ENCODE data around the gene SCPEP1. TPM values are rescaled to one million over a fixed set of nuclear protein-coding genes. Genes with fewer than 3 reads are reported as not detected.
A peak's percentile ranks its signal among the peaks of the same experiment; 100 is the strongest.

The SCPEP1 gene
- total RNA-seq, 1 experiment from 2014 or later = 29.6 TPM

DNA sequence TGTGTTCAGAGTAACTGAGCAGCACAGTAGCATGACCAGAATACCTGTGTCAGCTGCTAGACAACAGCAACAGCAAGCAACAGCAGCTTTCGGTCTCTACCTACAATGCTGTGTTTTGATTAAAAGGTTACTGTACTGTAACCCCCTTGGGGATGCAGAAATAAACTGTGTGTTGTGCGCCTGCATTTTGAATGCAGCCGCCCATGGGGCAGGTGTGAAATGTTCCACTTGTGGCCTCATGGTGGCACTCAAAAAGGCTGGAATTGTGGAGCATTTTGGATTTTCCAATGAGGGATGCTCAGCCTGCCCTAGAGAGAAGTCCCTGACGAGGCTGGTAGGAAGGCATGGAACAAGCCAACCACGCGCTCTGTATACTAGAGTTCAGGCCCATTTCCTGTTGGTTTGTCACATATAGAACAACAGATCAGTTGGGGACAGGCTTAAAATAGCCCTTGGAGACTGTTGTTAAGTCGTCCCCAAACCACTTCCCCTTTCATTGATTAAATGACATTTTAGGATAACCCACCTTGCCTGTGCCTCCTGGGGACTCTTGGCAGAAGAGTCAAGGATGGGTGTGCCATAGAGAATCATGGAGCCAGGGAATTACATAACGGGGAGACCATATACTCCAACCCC, 27.1 kb downstream of the SCPEP1 start:
- Mint-ChIP-seq H3K4me1 (peaks cover 3% of the 10 kb centered on the region in 2 experiments), H3K27ac (0 out of 7 replicates have a peak overlapping the region, but pooled peaks of 1 of the 3 experiments have one; percentile 10), H3K27me3 (ENCODE audit: low read depth) (no peaks in the 10 kb centered on the region), H3K36me3 (ENCODE audit: insufficient read depth in 1 of 3, low read depth in 3 of 3) (peaks cover 0 to 13% (median 7%) of the 10 kb centered on the region in 3 experiments; a peak in 4 of 7 replicates), H3K4me3 (no peak overlapping the region), H3K9me3 (no peaks in the 10 kb centered on the region)
- no CpG with 5 or more reads among the region's 8 CpGs for WGBS (ENCODE audit: extremely low coverage, insufficient read length, low lambda C conversion rate)
- H3K79me2 ChIP-seq (ENCODE audit: insufficient read depth, low read length) = no peaks in the 10 kb centered on the region
- no peak overlapping the region for H2AFZ ChIP-seq (ENCODE audit: low read length)
- no peaks in the 10 kb centered on the region for H4K20me1 ChIP-seq (ENCODE audit: control insufficient read depth, insufficient read depth, insufficient read length)
- no peak overlapping the region for H2AK5ac ChIP-seq (ENCODE audit: insufficient read length, low read length)
- no peaks in the 10 kb centered on the region for H3K27me3 ChIP-seq (ENCODE audit: insufficient read depth, low read length)
- H3K56ac ChIP-seq (ENCODE audit: insufficient read length, low read depth, low read length) = no peak overlapping the region
- no peaks in the 10 kb centered on the region for H3K9me3 ChIP-seq (ENCODE audit: control insufficient read depth, low read depth, low read length)
- no peak overlapping the region for H3K4ac ChIP-seq (ENCODE audit: low read depth, low read length)
- H3K14ac ChIP-seq (ENCODE audit: insufficient read depth, low read length) = no peak overlapping the region
- peak; percentile 58 for TF ChIP-seq CTCF (conservative IDR thresholded peaks at IDR 0.05)
- H3K79me1 ChIP-seq (ENCODE audit: insufficient read depth, low read depth, low read length, poor library complexity, severe bottlenecking) = no peaks in the 10 kb centered on the region
- no peak overlapping the region for H3K4me2 ChIP-seq (ENCODE audit: insufficient read depth, insufficient read length, low read length)
- 0 out of 2 replicates have a peak, but pooled peaks cover 3% of the 10 kb centered on the region for H3K4me1 ChIP-seq (ENCODE audit: insufficient read depth, low read length)
- no peak overlapping the region for H3K18ac ChIP-seq (ENCODE audit: insufficient read length, low read depth, low read length)
- no peak overlapping the region for H2BK120ac ChIP-seq (ENCODE audit: low read depth, low read length, poor library complexity, severe bottlenecking)
- no peak overlapping the region for H4K8ac ChIP-seq (replicated peaks; ENCODE audit: insufficient read length, low read depth, low read length)
- H4K91ac ChIP-seq (ENCODE audit: insufficient read length, low read depth, low read length) = no peak overlapping the region
- no peak overlapping the region for H2BK15ac ChIP-seq (ENCODE audit: low read depth, low read length)
- H3T11ph ChIP-seq (ENCODE audit: low read length) = no peak overlapping the region
- H3K27ac ChIP-seq (ENCODE audit: insufficient read length, low read depth, low read length) = no peak overlapping the region
- no peak for DNase-seq
- no peak overlapping the region for H3K23ac ChIP-seq (ENCODE audit: insufficient read length, low read depth, low read length)
- no peak overlapping the region for H3K9ac ChIP-seq (ENCODE audit: extremely low read depth, insufficient read length, low read length)
- H2BK20ac ChIP-seq (ENCODE audit: low read depth, low read length, poor library complexity, severe bottlenecking) = no peak overlapping the region
- no peak overlapping the region for H2BK5ac ChIP-seq (ENCODE audit: insufficient read length, low read length)
- H2BK12ac ChIP-seq (ENCODE audit: insufficient read length, low read depth, low read length) = no peak overlapping the region
- H3K23me2 ChIP-seq (ENCODE audit: insufficient read length, low read depth, low read length, poor library complexity, severe bottlenecking) = no peaks in the 10 kb centered on the region
- H4K5ac ChIP-seq (ENCODE audit: insufficient read length, low read depth, low read length) = no peak overlapping the region
